ENCODE measurements around the gene PDHX.
"Not testable (repeated sequence)": the region's sequence is repeated elsewhere in the genome, so short reads cannot be mapped to it uniquely, and the experiment has no call there.

PDHX gene

GRCh38 chr11:34905666-34906065 is 10.8 kb upstream of the PDHX start:
- no peak overlapping the region for H3K4me3 ChIP-seq (ENCODE audit: low read depth, low read length)
- CTCF ChIA-PET: no interaction called here
- POLR2A ChIA-PET: no interaction called here
- no peak for DNase-seq (ENCODE audit: low read depth, low spot score)
- no peak for TF ChIP-seq CTCF (IDR thresholded peaks at IDR 0.05; ENCODE audit: insufficient read depth, low read length, missing control alignments)

- POLR2A ChIA-PET: no interaction called here
- CTCF ChIA-PET: interaction anchor here (1.3 to 1.6 kb wide), 2 partner anchors 10 to 484 kb away, joined by 4 read pairs; no protein-coding TSS in a partner anchor
- TF ChIP-seq CTCF (IDR thresholded peaks at IDR 0.05; ENCODE audit: insufficient read depth, low read length, missing control alignments): no peak
- DNase-seq (ENCODE audit: low read depth, low spot score): no peak
- no peak overlapping the region for H3K4me3 ChIP-seq (ENCODE audit: low read depth, low read length)
Observed at GRCh38 chr11:34907934-34908593, 8.4 kb upstream of the PDHX start.

- POLR2A ChIA-PET: no interaction called here
- DNase-seq (ENCODE audit: low read depth, low spot score): no peak
- TF ChIP-seq CTCF (IDR thresholded peaks at IDR 0.05; ENCODE audit: insufficient read depth, low read length, missing control alignments): no peak
- CTCF ChIA-PET: interaction anchor here (1.1 to 3.1 kb wide), 2 partner anchors 17 to 323 kb away, joined by 3 to 12 read pairs; no protein-coding TSS in a partner anchor
- no peak overlapping the region for H3K4me3 ChIP-seq (ENCODE audit: low read depth, low read length)
Observed at GRCh38 chr11:34909415-34909814, 7.0 kb upstream of the PDHX start.

- TF ChIP-seq CTCF (IDR thresholded peaks at IDR 0.05; ENCODE audit: insufficient read depth, low read length, missing control alignments): no peak
- no peak for DNase-seq (ENCODE audit: low read depth, low spot score)
- ChIA-PET POLR2A (no interaction called here), CTCF (interaction anchor here (1.0 to 3.1 kb wide), 2 partner anchors 13 to 18 kb away, joined by 3 to 12 read pairs; no protein-coding TSS in a partner anchor)
- H3K4me3 ChIP-seq (ENCODE audit: low read depth, low read length): no peak overlapping the region
Observed at GRCh38 chr11:34909955-34910354, 6.5 kb upstream of the PDHX start.

GRCh38 chr11:34910817-34911216 is 5.6 kb upstream of the PDHX start:
- TF ChIP-seq CTCF (IDR thresholded peaks at IDR 0.05; ENCODE audit: insufficient read depth, low read length, missing control alignments): no peak
- CTCF ChIA-PET: interaction anchor here (1.0 to 3.1 kb wide), 2 partner anchors 14 to 19 kb away, joined by 3 to 12 read pairs; no protein-coding TSS in a partner anchor
- POLR2A ChIA-PET: no interaction called here

GRCh38 chr11:34911676-34912075 is 4.7 kb upstream of the PDHX start:
- ChIA-PET CTCF (interaction anchor here (3.1 kb wide), 1 partner anchor 20 kb away, joined by 12 read pairs; no protein-coding TSS in a partner anchor), POLR2A (no interaction called here)

More at GRCh38 chr11:34910817-34911216, 5.6 kb upstream of the PDHX start:
- no peak for DNase-seq (ENCODE audit: low read depth, low spot score)
- H3K4me3 ChIP-seq (ENCODE audit: low read depth, low read length): no peak overlapping the region

GRCh38 chr11:34913556-34913955 is 2.9 kb upstream of the PDHX start:
- POLR2A ChIA-PET; DNase-seq (ENCODE audit: low read depth, low spot score); H3K4me3 ChIP-seq (ENCODE audit: low read depth, low read length): not testable (repeated sequence)
- CTCF ChIA-PET: interaction anchor here (0.6 to 1.0 kb wide), 2 partner anchors 12 to 401 kb away, joined by 3 to 4 read pairs; no protein-coding TSS in a partner anchor

More at GRCh38 chr11:34911676-34912075, 4.7 kb upstream of the PDHX start:
- DNase-seq (ENCODE audit: low read depth, low spot score): no peak
- no peak overlapping the region for H3K4me3 ChIP-seq (ENCODE audit: low read depth, low read length)
- no peak for TF ChIP-seq CTCF (IDR thresholded peaks at IDR 0.05; ENCODE audit: insufficient read depth, low read length, missing control alignments)
